Measurements from ENCODE around the gene CDH23.

The CDH23 gene

GRCh38 chr10:71838264-71839211 lies 441.8 kb downstream of the CDH23 start:
- no peak overlapping the region for H3K4me3 ChIP-seq (ENCODE audit: severe bottlenecking)
- ATAC-seq (ENCODE audit: low read depth) (peak; percentile 78), DNase-seq (ENCODE audit: low spot score) (no peak)
- peak overlapping the region; percentile 49 for H3K27ac ChIP-seq (ENCODE audit: poor library complexity, severe bottlenecking)
- no peak for TF ChIP-seq CTCF (IDR thresholded peaks at IDR 0.05; ENCODE audit: poor library complexity, severe bottlenecking)
- H3K9me3 ChIP-seq (ENCODE audit: severe bottlenecking), result no peaks in the 10 kb centered on the region
- H3K27me3 ChIP-seq (ENCODE audit: insufficient read depth, poor library complexity, severe bottlenecking), result no peaks in the 10 kb centered on the region
- H3K4me1 ChIP-seq (ENCODE audit: insufficient read depth, poor library complexity, severe bottlenecking), result peaks cover 31% of the 10 kb centered on the region
- 0 out of 2 replicates have a peak, but pooled peaks cover 2% of the 10 kb centered on the region for H3K36me3 ChIP-seq (ENCODE audit: low read depth)

DNA sequence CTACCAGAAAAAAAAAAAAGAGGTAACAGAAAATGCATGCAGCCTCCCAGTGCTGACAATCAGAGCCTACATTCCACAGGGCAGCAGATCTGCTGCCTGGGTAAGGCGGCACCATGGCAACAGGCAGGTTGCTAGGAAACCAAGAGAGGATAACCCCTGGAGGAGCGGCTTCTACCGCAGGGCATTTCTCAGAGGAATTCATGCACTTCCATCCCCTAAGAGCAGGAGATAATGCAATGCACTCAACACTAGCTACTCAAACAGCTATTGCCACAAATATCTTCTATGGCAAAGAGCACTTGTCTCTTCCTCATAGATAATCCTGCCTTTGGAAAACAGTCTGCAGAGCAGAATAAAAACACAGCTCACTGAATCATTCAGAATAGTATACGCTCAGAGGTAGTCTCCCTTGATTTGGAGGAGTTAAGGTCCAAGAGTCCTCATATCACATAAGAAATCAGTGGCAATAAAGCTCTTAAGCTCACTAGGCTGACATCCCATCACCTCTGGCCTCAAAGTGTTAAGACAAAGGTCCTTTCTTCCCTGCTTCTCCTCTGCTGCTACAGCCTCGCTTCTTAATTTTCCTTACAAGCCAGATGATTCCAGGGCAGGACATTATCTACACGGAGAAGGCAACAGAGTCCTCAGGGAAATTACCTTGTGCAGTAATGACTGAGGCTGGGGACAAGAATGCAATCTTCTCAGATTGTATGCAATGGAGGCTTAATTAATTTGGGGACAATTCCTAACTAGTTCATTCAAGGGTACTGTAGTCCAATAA lies 443.6 kb downstream of the CDH23 start:
- Histone ChIP-seq H3K27me3 (ENCODE audit: insufficient read depth, poor library complexity, severe bottlenecking) (no peaks in the 10 kb centered on the region), H3K36me3 (ENCODE audit: low read depth) (no peaks in the 10 kb centered on the region), H3K4me3 (ENCODE audit: severe bottlenecking) (no peak overlapping the region), H3K9me3 (ENCODE audit: severe bottlenecking) (no peaks in the 10 kb centered on the region), H3K4me1 (ENCODE audit: insufficient read depth, poor library complexity, severe bottlenecking) (peaks cover 31% of the 10 kb centered on the region), H3K27ac (ENCODE audit: poor library complexity, severe bottlenecking) (no peak overlapping the region)
- TF ChIP-seq CTCF (IDR thresholded peaks at IDR 0.05; ENCODE audit: poor library complexity, severe bottlenecking), result no peak
- ATAC-seq (ENCODE audit: low read depth) (peak; percentile 72), DNase-seq (ENCODE audit: low spot score) (peak; percentile 83)

DNA sequence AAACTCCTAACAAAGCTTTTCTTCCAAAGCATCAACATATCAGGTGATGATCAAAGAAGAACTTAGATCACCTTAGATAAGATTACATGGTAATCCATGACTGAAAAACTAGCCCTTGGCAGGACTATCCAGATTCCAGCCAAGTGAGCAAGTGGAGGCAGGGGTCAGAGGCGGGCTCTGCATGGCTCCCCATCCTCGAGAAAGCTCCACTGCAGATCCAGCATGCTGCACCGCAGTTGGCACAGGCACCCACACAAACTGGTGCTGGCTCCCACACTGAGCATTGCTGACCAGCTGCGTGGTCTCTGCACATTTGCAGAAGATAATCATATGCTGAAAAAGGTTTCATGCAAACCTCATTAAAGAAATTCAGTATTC lies 444.2 kb downstream of the CDH23 start:
- Histone ChIP-seq H3K27ac (ENCODE audit: poor library complexity, severe bottlenecking) (no peak overlapping the region), H3K9me3 (ENCODE audit: severe bottlenecking) (no peaks in the 10 kb centered on the region), H3K27me3 (ENCODE audit: insufficient read depth, poor library complexity, severe bottlenecking) (no peaks in the 10 kb centered on the region), H3K36me3 (ENCODE audit: low read depth) (no peaks in the 10 kb centered on the region), H3K4me1 (ENCODE audit: insufficient read depth, poor library complexity, severe bottlenecking) (peaks cover 31% of the 10 kb centered on the region), H3K4me3 (ENCODE audit: severe bottlenecking) (no peak overlapping the region)
- no peak for TF ChIP-seq CTCF (IDR thresholded peaks at IDR 0.05; ENCODE audit: poor library complexity, severe bottlenecking)
- ATAC-seq (ENCODE audit: low read depth), result no peak
- DNase-seq (ENCODE audit: low spot score), result no peak

DNA sequence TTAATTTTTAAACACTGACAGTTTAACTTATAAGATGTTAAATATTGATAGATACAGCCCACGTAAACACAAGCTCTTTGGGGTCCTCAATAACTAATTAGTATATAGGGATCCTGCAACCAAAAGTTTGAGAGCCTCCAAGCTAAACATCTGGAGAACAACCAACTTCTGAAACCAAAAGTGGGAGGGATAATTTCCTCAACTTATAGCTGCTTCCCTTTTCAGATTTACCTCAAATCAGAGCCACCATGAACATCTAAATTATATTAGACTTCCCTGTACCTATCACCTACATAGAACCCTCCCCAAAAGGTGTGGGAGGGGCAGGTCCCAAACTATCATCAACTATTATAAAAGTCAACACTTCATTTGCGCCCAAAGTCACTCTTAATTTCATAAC lies 445.7 kb downstream of the CDH23 start:
- Histone ChIP-seq H3K36me3 (ENCODE audit: low read depth) (no peaks in the 10 kb centered on the region), H3K27me3 (ENCODE audit: insufficient read depth, poor library complexity, severe bottlenecking) (no peaks in the 10 kb centered on the region), H3K4me3 (ENCODE audit: severe bottlenecking) (no peak overlapping the region), H3K27ac (ENCODE audit: poor library complexity, severe bottlenecking) (no peak overlapping the region), H3K9me3 (ENCODE audit: severe bottlenecking) (no peaks in the 10 kb centered on the region), H3K4me1 (ENCODE audit: insufficient read depth, poor library complexity, severe bottlenecking) (peaks cover 30% of the 10 kb centered on the region)
- DNase-seq (ENCODE audit: low spot score) (no peak), ATAC-seq (ENCODE audit: low read depth) (no peak)
- no peak for TF ChIP-seq CTCF (IDR thresholded peaks at IDR 0.05; ENCODE audit: poor library complexity, severe bottlenecking)
